ENCODE measurements around the gene TBC1D2B. TPM values are rescaled to one million over a fixed set of nuclear protein-coding genes. Genes with fewer than 3 reads are reported as not detected.
"Not testable (repeated sequence)": the region's sequence is repeated elsewhere in the genome, so short reads cannot be mapped to it uniquely, and the experiment has no call there.

The TBC1D2B gene
- polyA plus RNA-seq, 1 donor from 2014 or later: 9.4 TPM

- no peaks in the 10 kb centered on the region for H3F3A ChIP-seq (ENCODE audit: insufficient read depth, low read length, poor library complexity, severe bottlenecking)
- no peaks in the 10 kb centered on the region for H3K9me3 ChIP-seq (ENCODE audit: low read length)
- H3K9ac ChIP-seq (ENCODE audit: low read length): no peak overlapping the region
- no peak overlapping the region for H3K4me3 ChIP-seq (ENCODE audit: low read length)
- no peak overlapping the region for H2AFZ ChIP-seq (ENCODE audit: low read depth, low read length)
- H4K20me1 ChIP-seq (ENCODE audit: insufficient read depth): no peaks in the 10 kb centered on the region
- no peak overlapping the region for H3K4me2 ChIP-seq (ENCODE audit: low read length)
- H3K27ac ChIP-seq (ENCODE audit: low read length): no peak overlapping the region
- TF ChIP-seq EZH2 (IDR thresholded peaks at IDR 0.05; ENCODE audit: borderline replicate concordance, insufficient read depth, low read length, poor library complexity, severe bottlenecking): no peak
- no peak for TF ChIP-seq SMC3 (conservative IDR thresholded peaks at IDR 0.05; ENCODE audit: poor library complexity)
- TF ChIP-seq POLR2AphosphoS5 (IDR thresholded peaks at IDR 0.05): no peak
- TF ChIP-seq REST (IDR thresholded peaks at IDR 0.05; ENCODE audit: borderline replicate concordance): no peak
- no peak for TF ChIP-seq TAF1 (IDR thresholded peaks at IDR 0.05; ENCODE audit: low read depth)
- no peak for TF ChIP-seq MXI1 (conservative IDR thresholded peaks at IDR 0.05; ENCODE audit: poor library complexity, severe bottlenecking)
- H3K27me3 ChIP-seq (ENCODE audit: insufficient read depth, low read depth, low read length): no peaks in the 10 kb centered on the region
- H3K36me3 ChIP-seq (ENCODE audit: insufficient read depth, low read length): no peaks in the 10 kb centered on the region
- no peaks in the 10 kb centered on the region for H3K9me2 ChIP-seq (ENCODE audit: insufficient read depth, low read length)
- no peaks in the 10 kb centered on the region for H3K79me2 ChIP-seq (replicated peaks; ENCODE audit: insufficient read depth, low read length)
Observed at GRCh38 chr15:77983091-77983707, 94.3 kb downstream of the TBC1D2B start.

- Histone ChIP-seq H3K9me2 (ENCODE audit: insufficient read depth, low read length) (no peaks in the 10 kb centered on the region), H3K4me2 (ENCODE audit: low read length) (no peak overlapping the region), H3K36me3 (ENCODE audit: insufficient read depth, low read length) (no peaks in the 10 kb centered on the region), H3K79me2 (replicated peaks; ENCODE audit: insufficient read depth, low read length) (no peaks in the 10 kb centered on the region), H3K27ac (ENCODE audit: low read length) (no peak overlapping the region), H3F3A (ENCODE audit: insufficient read depth, low read length, poor library complexity, severe bottlenecking) (no peaks in the 10 kb centered on the region), H3K9ac (ENCODE audit: low read length) (no peak overlapping the region), H3K27me3 (ENCODE audit: insufficient read depth, low read depth, low read length) (no peaks in the 10 kb centered on the region), H2AFZ (ENCODE audit: low read depth, low read length) (no peak overlapping the region), H4K20me1 (ENCODE audit: insufficient read depth) (no peaks in the 10 kb centered on the region), H3K4me3 (ENCODE audit: low read length) (no peak overlapping the region), H3K9me3 (ENCODE audit: low read length) (no peaks in the 10 kb centered on the region)
- TF ChIP-seq MXI1 (conservative IDR thresholded peaks at IDR 0.05; ENCODE audit: poor library complexity, severe bottlenecking): no peak
Observed at GRCh38 chr15:77982127-77982490, 95.4 kb downstream of the TBC1D2B start.

- no peaks in the 10 kb centered on the region for H4K20me1 ChIP-seq (ENCODE audit: insufficient read depth)
- H3K36me3 ChIP-seq (ENCODE audit: insufficient read depth, low read length): no peaks in the 10 kb centered on the region
- no peaks in the 10 kb centered on the region for H3K9me2 ChIP-seq (ENCODE audit: insufficient read depth, low read length)
- H2AFZ ChIP-seq (ENCODE audit: low read depth, low read length): no peak overlapping the region
- H3K4me3 ChIP-seq (ENCODE audit: low read length): no peak overlapping the region
- no peak for TF ChIP-seq TAF1 (IDR thresholded peaks at IDR 0.05; ENCODE audit: low read depth)
- H3F3A ChIP-seq (ENCODE audit: insufficient read depth, low read length, poor library complexity, severe bottlenecking): no peaks in the 10 kb centered on the region
- H3K9ac ChIP-seq (ENCODE audit: low read length): no peak overlapping the region
- no peak overlapping the region for H3K27ac ChIP-seq (ENCODE audit: low read length)
- no peak overlapping the region for H3K4me2 ChIP-seq (ENCODE audit: low read length)
- no peaks in the 10 kb centered on the region for H3K79me2 ChIP-seq (replicated peaks; ENCODE audit: insufficient read depth, low read length)
- H3K27me3 ChIP-seq (ENCODE audit: insufficient read depth, low read depth, low read length): no peaks in the 10 kb centered on the region
- H3K9me3 ChIP-seq (ENCODE audit: low read length): no peaks in the 10 kb centered on the region
Observed at GRCh38 chr15:77981281-77982126, 96.0 kb downstream of the TBC1D2B start.

GRCh38 chr15:77980674-77981073, 96.8 kb downstream of the TBC1D2B start:
- H3K36me3 ChIP-seq (ENCODE audit: insufficient read depth, low read length); H3K9me2 ChIP-seq (ENCODE audit: insufficient read depth, low read length); H3K79me2 ChIP-seq (replicated peaks; ENCODE audit: insufficient read depth, low read length); H3K4me3 ChIP-seq (ENCODE audit: low read length); H4K20me1 ChIP-seq (ENCODE audit: insufficient read depth); H3F3A ChIP-seq (ENCODE audit: insufficient read depth, low read length, poor library complexity, severe bottlenecking); H3K9ac ChIP-seq (ENCODE audit: low read length); H3K9me3 ChIP-seq (ENCODE audit: low read length); H3K27me3 ChIP-seq (ENCODE audit: insufficient read depth, low read depth, low read length); H3K27ac ChIP-seq (ENCODE audit: low read length); H3K4me2 ChIP-seq (ENCODE audit: low read length); H2AFZ ChIP-seq (ENCODE audit: low read depth, low read length): not testable (repeated sequence)

All from neural cell (in vitro differentiated cells).